ENCODE data around the gene PDE3A. TPM values are rescaled to one million over a fixed set of nuclear protein-coding genes. Genes with fewer than 3 reads are reported as not detected.

Gene PDE3A
- total RNA-seq, 1 experiment from 2014 or later: 0.12 TPM

DNA sequence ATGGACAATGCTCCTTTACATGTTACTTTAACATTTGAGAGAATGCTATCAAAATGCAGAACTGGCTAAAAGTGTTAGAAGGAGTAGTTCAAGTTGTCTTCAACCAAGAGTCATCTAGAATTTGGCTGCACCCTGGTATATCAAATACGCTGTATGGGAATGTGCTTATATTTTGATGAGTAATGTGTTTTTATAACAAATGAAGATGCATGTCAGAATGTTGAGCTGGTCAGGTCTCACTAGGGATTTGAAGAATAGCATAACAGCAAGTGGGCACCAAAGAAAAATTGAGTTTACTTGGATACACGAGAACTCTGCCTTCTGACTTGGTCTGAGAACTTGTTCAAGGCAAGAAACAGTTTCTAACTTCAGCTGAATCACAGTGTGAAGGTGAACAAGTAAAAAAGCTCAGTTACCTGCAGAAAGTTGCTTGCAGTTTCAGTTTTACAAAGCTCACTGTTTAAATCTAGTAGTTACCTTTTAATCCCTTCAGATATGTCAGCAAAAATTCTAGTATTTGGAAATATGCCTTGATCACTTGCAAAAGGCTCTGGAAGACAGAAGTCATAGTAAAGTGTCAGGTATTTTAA is 82.3 kb downstream of the PDE3A start:
- intact Hi-C loops (cut with micrococcal nuclease): no loop called here
- no peaks in the 10 kb centered on the region for H3K27me3 ChIP-seq (ENCODE audit: insufficient read depth, low read length)
- no peak overlapping the region for H3K9ac ChIP-seq (ENCODE audit: low read length)
- H3K36me3 ChIP-seq (ENCODE audit: control insufficient read depth in 1 of 2, insufficient read depth in 2 of 2, low read length in 2 of 2): no peaks in the 10 kb centered on the region
- TF ChIP-seq MAX (IDR thresholded peaks at IDR 0.05) (no peak), SRF (IDR thresholded peaks at IDR 0.05; ENCODE audit: low read depth) (no peak), EZH2phosphoT487 (IDR thresholded peaks at IDR 0.05; ENCODE audit: borderline replicate concordance) (no peak), YY1 (IDR thresholded peaks at IDR 0.05; ENCODE audit: extremely low read depth, insufficient replicate concordance, low read depth, low read length) (no peak), FOSL1 (IDR thresholded peaks at IDR 0.05; ENCODE audit: low read depth) (no peak), CTCF (IDR thresholded peaks at IDR 0.05 in 2 of 3, conservative IDR thresholded peaks at IDR 0.05 in 1 of 3; ENCODE audit: borderline replicate concordance in 1 of 3, insufficient read depth in 1 of 3, low read depth in 2 of 3, low read length in 2 of 3) (no peak), ELF1 (IDR thresholded peaks at IDR 0.05; ENCODE audit: borderline replicate concordance, low read depth) (no peak), ATF3 (IDR thresholded peaks at IDR 0.05) (no peak), ZBTB33 (IDR thresholded peaks at IDR 0.05; ENCODE audit: extremely low read depth, insufficient replicate concordance, low read length) (no peak), ZFX (IDR thresholded peaks at IDR 0.05) (no peak), RAD21 (IDR thresholded peaks at IDR 0.05; ENCODE audit: low read depth) (no peak), TCF7L2 (IDR thresholded peaks at IDR 0.05; ENCODE audit: borderline replicate concordance, extremely low read depth, insufficient read depth, insufficient read length) (no peak), EGR1 (IDR thresholded peaks at IDR 0.05; ENCODE audit: low read depth) (no peak), SP1 (IDR thresholded peaks at IDR 0.05; ENCODE audit: low read depth) (no peak), JUND (IDR thresholded peaks at IDR 0.05) (no peak), POLR2AphosphoS5 (IDR thresholded peaks at IDR 0.05; ENCODE audit: low read depth, low read length) (no peak), ZNF274 (IDR thresholded peaks at IDR 0.05; ENCODE audit: low read depth, low read length) (no peak), CBX3 (IDR thresholded peaks at IDR 0.05; ENCODE audit: low read depth) (no peak)
- TF ChIP-seq, protein P1, sequence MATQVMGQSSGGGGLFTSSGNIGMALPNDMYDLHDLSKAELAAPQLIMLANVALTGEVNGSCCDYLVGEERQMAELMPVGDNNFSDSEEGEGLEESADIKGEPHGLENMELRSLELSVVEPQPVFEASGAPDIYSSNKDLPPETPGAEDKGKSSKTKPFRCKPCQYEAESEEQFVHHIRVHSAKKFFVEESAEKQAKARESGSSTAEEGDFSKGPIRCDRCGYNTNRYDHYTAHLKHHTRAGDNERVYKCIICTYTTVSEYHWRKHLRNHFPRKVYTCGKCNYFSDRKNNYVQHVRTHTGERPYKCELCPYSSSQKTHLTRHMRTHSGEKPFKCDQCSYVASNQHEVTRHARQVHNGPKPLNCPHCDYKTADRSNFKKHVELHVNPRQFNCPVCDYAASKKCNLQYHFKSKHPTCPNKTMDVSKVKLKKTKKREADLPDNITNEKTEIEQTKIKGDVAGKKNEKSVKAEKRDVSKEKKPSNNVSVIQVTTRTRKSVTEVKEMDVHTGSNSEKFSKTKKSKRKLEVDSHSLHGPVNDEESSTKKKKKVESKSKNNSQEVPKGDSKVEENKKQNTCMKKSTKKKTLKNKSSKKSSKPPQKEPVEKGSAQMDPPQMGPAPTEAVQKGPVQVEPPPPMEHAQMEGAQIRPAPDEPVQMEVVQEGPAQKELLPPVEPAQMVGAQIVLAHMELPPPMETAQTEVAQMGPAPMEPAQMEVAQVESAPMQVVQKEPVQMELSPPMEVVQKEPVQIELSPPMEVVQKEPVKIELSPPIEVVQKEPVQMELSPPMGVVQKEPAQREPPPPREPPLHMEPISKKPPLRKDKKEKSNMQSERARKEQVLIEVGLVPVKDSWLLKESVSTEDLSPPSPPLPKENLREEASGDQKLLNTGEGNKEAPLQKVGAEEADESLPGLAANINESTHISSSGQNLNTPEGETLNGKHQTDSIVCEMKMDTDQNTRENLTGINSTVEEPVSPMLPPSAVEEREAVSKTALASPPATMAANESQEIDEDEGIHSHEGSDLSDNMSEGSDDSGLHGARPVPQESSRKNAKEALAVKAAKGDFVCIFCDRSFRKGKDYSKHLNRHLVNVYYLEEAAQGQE (IDR thresholded peaks at IDR 0.05; ENCODE audit: low read depth): no peak
- H3K9me3 ChIP-seq (ENCODE audit: control insufficient read depth in 1 of 2, insufficient read depth in 1 of 2, low read depth in 1 of 2, low read length in 2 of 2): no peaks in the 10 kb centered on the region
- CTCF ChIA-PET: interaction anchor here (1.8 kb wide), 1 partner anchor 11 kb away, joined by 6 read pairs; no protein-coding TSS in a partner anchor
- no peaks in the 10 kb centered on the region for H4K20me1 ChIP-seq (ENCODE audit: insufficient read depth)
- ATAC-seq: no peak
- DNase-seq (ENCODE audit: low read depth, low spot score): no peak
- no peak overlapping the region for H2AFZ ChIP-seq (ENCODE audit: low read depth, low read length, poor library complexity, severe bottlenecking)
- RAD21 ChIA-PET (ENCODE audit: low non-redundant PET in 1 of 2, low total read pairs in 2 of 2, uncharacterized antibody in 2 of 2, unreplicated experiment in 2 of 2): no interaction called here
- POLR2A ChIA-PET: no interaction called here
- H3K4me2 ChIP-seq (ENCODE audit: low read length): no peak overlapping the region
- H3K27ac ChIP-seq (ENCODE audit: low read depth, low read length): no peak overlapping the region
- no peaks in the 10 kb centered on the region; the same call in 1 of the 2 replicates for H3K9me2 ChIP-seq (ENCODE audit: insufficient read depth)
- no TSS peak for BruUV-seq (replicated peaks)
- no peak overlapping the region for H3K4me3 ChIP-seq (replicated peaks in 1 of 2; ENCODE audit: low read depth in 1 of 2, low read length in 2 of 2)
- H3K79me2 ChIP-seq (ENCODE audit: insufficient read depth, low read length): no peaks in the 10 kb centered on the region
- H3K4me1 ChIP-seq (ENCODE audit: control insufficient read depth in 1 of 2, insufficient read depth in 2 of 2, low read length in 2 of 2): no peaks in the 10 kb centered on the region

Data from HCT116 (cell line).